ENCODE results near the gene ZNF530.

Gene ZNF530

GRCh38 chr19:57599761-57600383 is at the start of gene ZNF530:
ZNF530 (plus strand) TSS chr19:57599885; CDS start chr19:57604346, 4,461 bp downstream.
- DNase-seq (ENCODE audit: low read depth in 2 of 2): peak; percentile 73 to 77

- no peak for DNase-seq (ENCODE audit: low read depth in 2 of 2)
Measured at GRCh38 chr19:57552432-57552831, 47.3 kb upstream of the ZNF530 start.

- no peak for DNase-seq (ENCODE audit: low read depth in 2 of 2)
Measured at GRCh38 chr19:57557659-57558058, 42.0 kb upstream of the ZNF530 start.

GRCh38 chr19:57558525-57558924 is 41.2 kb upstream of the ZNF530 start:
- DNase-seq (ENCODE audit: low read depth in 2 of 2): no peak

GRCh38 chr19:57559008-57559403 is 40.7 kb upstream of the ZNF530 start:
- DNase-seq (ENCODE audit: low read depth in 2 of 2): no peak

GRCh38 chr19:57559404-57560025 is 40.2 kb upstream of the ZNF530 start, which contains the start of gene ZNF550:
ZNF550 (minus strand) TSS chr19:57559863; CDS start chr19:57559682, 181 bp downstream.
- DNase-seq (ENCODE audit: low read depth in 2 of 2): peak; percentile 69 to 72

GRCh38 chr19:57560049-57560491 is 39.6 kb upstream of the ZNF530 start:
- no peak for DNase-seq (ENCODE audit: low read depth in 2 of 2)

- DNase-seq (ENCODE audit: low read depth in 2 of 2): no peak
Measured at GRCh38 chr19:57563547-57563946, 36.1 kb upstream of the ZNF530 start.

GRCh38 chr19:57566396-57567265 is 33.1 kb upstream of the ZNF530 start:
- no peak for DNase-seq (ENCODE audit: low read depth in 2 of 2)

GRCh38 chr19:57570707-57571106 is 29.0 kb upstream of the ZNF530 start:
- DNase-seq (ENCODE audit: low read depth in 2 of 2): no peak

- no peak for DNase-seq (ENCODE audit: low read depth in 2 of 2)
Measured at GRCh38 chr19:57572415-57572947, 27.2 kb upstream of the ZNF530 start.

GRCh38 chr19:57576661-57577060 is 23.0 kb upstream of the ZNF530 start:
- DNase-seq (ENCODE audit: low read depth in 2 of 2): no peak

- DNase-seq (ENCODE audit: low read depth in 2 of 2): peak; percentile 86 to 88
Measured at GRCh38 chr19:57578487-57579205, 21.0 kb upstream of the ZNF530 start, which contains the start of gene ZNF416. ZNF416 (minus strand) TSS chr19:57578911; CDS start chr19:57578704, 207 bp downstream.

- DNase-seq (ENCODE audit: low read depth in 2 of 2): no peak
Measured at GRCh38 chr19:57583104-57583520, 16.6 kb upstream of the ZNF530 start.

- DNase-seq (ENCODE audit: low read depth in 2 of 2): peak; percentile 61 to 76
Measured at GRCh38 chr19:57583521-57584416, 15.9 kb upstream of the ZNF530 start, which contains the start of gene ZIK1. ZIK1 (plus strand) TSS chr19:57584145; CDS start chr19:57584357, 212 bp downstream.

GRCh38 chr19:57587529-57587928 is 12.2 kb upstream of the ZNF530 start:
- no peak for DNase-seq (ENCODE audit: low read depth in 2 of 2)

- no peak for DNase-seq (ENCODE audit: low read depth in 2 of 2)
Measured at GRCh38 chr19:57599377-57599760, 316 bp upstream of the ZNF530 start.

GRCh38 chr19:57606931-57607330 is 7.2 kb downstream of the ZNF530 start:
- DNase-seq (ENCODE audit: low read depth in 2 of 2): no peak

- DNase-seq (ENCODE audit: low read depth in 2 of 2): no peak
Measured at GRCh38 chr19:57611113-57611512, 11.4 kb downstream of the ZNF530 start.
